ENCODE measurements around the gene PRKN. TPM values are rescaled to one million over a fixed set of nuclear protein-coding genes. Genes with fewer than 3 reads are reported as not detected.

PRKN gene
- total RNA-seq, 1 experiment from 2014 or later: 0.34 TPM

- no peak for TF ChIP-seq CTCF (IDR thresholded peaks at IDR 0.05; ENCODE audit: insufficient read depth in 1 of 2, low read depth in 1 of 2, low read length in 1 of 2, severe bottlenecking in 1 of 2, unreplicated experiment in 1 of 2)
- ChIA-PET POLR2A (no interaction called here), CTCF (interaction anchor here (0.7 kb wide), 1 partner anchor 21 kb away, joined by 5 read pairs; no protein-coding TSS in a partner anchor)
- no peak for DNase-seq
- Histone ChIP-seq H3K4me3 (ENCODE audit: low read depth, low read length) (no peak overlapping the region), H3K4me1 (peaks cover 17% of the 10 kb centered on the region), H3K9me3 (no peaks in the 10 kb centered on the region), H3K36me3 (ENCODE audit: control insufficient read depth, insufficient read depth, low read length) (no peaks in the 10 kb centered on the region), H3K27me3 (replicated peaks; ENCODE audit: control insufficient read depth, insufficient read depth, low read length) (no peaks in the 10 kb centered on the region)
- Mint-ChIP-seq H3K4me3 (ENCODE audit: unreplicated experiment) (no peak overlapping the region), H3K27ac (ENCODE audit: unreplicated experiment) (no peak overlapping the region), H3K4me1 (ENCODE audit: low read depth, unreplicated experiment) (peaks cover 11% of the 10 kb centered on the region), H3K27me3 (ENCODE audit: insufficient read depth, unreplicated experiment) (no peaks in the 10 kb centered on the region), H3K36me3 (ENCODE audit: insufficient read depth, unreplicated experiment) (peaks cover 10% of the 10 kb centered on the region), H3K9me3 (ENCODE audit: unreplicated experiment) (no peaks in the 10 kb centered on the region)
- intact Hi-C loops (cut with micrococcal nuclease; ENCODE audit: unreplicated experiment): no loop called here
- BruUV-seq (replicated peaks): no TSS peak
Observed at GRCh38 chr6:161437851-161438250, 1289.7 kb downstream of the PRKN start.

- POLR2A ChIA-PET: no interaction called here
- H3K27me3 Mint-ChIP-seq (ENCODE audit: insufficient read depth, unreplicated experiment): no peaks in the 10 kb centered on the region
- Histone ChIP-seq H3K9me3 (no peaks in the 10 kb centered on the region), H3K36me3 (ENCODE audit: control insufficient read depth, insufficient read depth, low read length) (no peaks in the 10 kb centered on the region), H3K4me1 (peaks cover 17% of the 10 kb centered on the region), H3K4me3 (ENCODE audit: low read depth, low read length) (no peak overlapping the region), H3K27me3 (replicated peaks; ENCODE audit: control insufficient read depth, insufficient read depth, low read length) (no peaks in the 10 kb centered on the region)
- intact Hi-C loops (cut with micrococcal nuclease; ENCODE audit: unreplicated experiment): no loop called here
- peaks cover 10% of the 10 kb centered on the region for H3K36me3 Mint-ChIP-seq (ENCODE audit: insufficient read depth, unreplicated experiment)
- no TSS peak for BruUV-seq (replicated peaks)
- no peak for DNase-seq
- CTCF ChIA-PET: interaction anchor here (1.1 to 1.3 kb wide), 2 partner anchors 18 kb away, joined by 3 read pairs; no protein-coding TSS in a partner anchor
- TF ChIP-seq CTCF (IDR thresholded peaks at IDR 0.05; ENCODE audit: insufficient read depth in 1 of 2, low read depth in 1 of 2, low read length in 1 of 2, severe bottlenecking in 1 of 2, unreplicated experiment in 1 of 2): no peak
- no peaks in the 10 kb centered on the region for H3K9me3 Mint-ChIP-seq (ENCODE audit: unreplicated experiment)
- H3K4me1 Mint-ChIP-seq (ENCODE audit: low read depth, unreplicated experiment): peaks cover 11% of the 10 kb centered on the region
- no peak overlapping the region for H3K4me3 Mint-ChIP-seq (ENCODE audit: unreplicated experiment)
- H3K27ac Mint-ChIP-seq (ENCODE audit: unreplicated experiment): no peak overlapping the region
Observed at GRCh38 chr6:161436106-161436876, 1291.3 kb downstream of the PRKN start.

- CTCF ChIA-PET: interaction anchor here (1.1 kb wide), 1 partner anchor 17 kb away, joined by 3 read pairs; no protein-coding TSS in a partner anchor
- no TSS peak for BruUV-seq (replicated peaks)
Observed at GRCh38 chr6:161435748-161436070, 1291.9 kb downstream of the PRKN start.

More at GRCh38 chr6:161435748-161436070, 1291.9 kb downstream of the PRKN start:
- H3K36me3 ChIP-seq (ENCODE audit: control insufficient read depth, insufficient read depth, low read length): no peaks in the 10 kb centered on the region
- H3K36me3 Mint-ChIP-seq (ENCODE audit: insufficient read depth, unreplicated experiment): peaks cover 6% of the 10 kb centered on the region
- no peaks in the 10 kb centered on the region for H3K27me3 ChIP-seq (replicated peaks; ENCODE audit: control insufficient read depth, insufficient read depth, low read length)
- intact Hi-C loops (cut with micrococcal nuclease; ENCODE audit: unreplicated experiment): loop anchor here (1.0 to 2.0 kb wide), 2 partner anchors 17 to 63 kb away; no protein-coding TSS in a partner anchor
- no peaks in the 10 kb centered on the region for H3K27me3 Mint-ChIP-seq (ENCODE audit: insufficient read depth, unreplicated experiment)
- no peaks in the 10 kb centered on the region for H3K9me3 Mint-ChIP-seq (ENCODE audit: unreplicated experiment)
- H3K9me3 ChIP-seq: no peaks in the 10 kb centered on the region
- peaks cover 17% of the 10 kb centered on the region for H3K4me1 ChIP-seq
- POLR2A ChIA-PET: interaction anchor here (0.6 kb wide), 1 partner anchor 313 kb away, joined by 3 read pairs; no protein-coding TSS in a partner anchor
- H3K27ac Mint-ChIP-seq (ENCODE audit: unreplicated experiment): no peak overlapping the region
- DNase-seq: no peak
- no peak for TF ChIP-seq CTCF (IDR thresholded peaks at IDR 0.05; ENCODE audit: insufficient read depth in 1 of 2, low read depth in 1 of 2, low read length in 1 of 2, severe bottlenecking in 1 of 2, unreplicated experiment in 1 of 2)
- peak overlapping the region; percentile 71 for H3K4me3 Mint-ChIP-seq (ENCODE audit: unreplicated experiment)
- peaks cover 11% of the 10 kb centered on the region for H3K4me1 Mint-ChIP-seq (ENCODE audit: low read depth, unreplicated experiment)
- H3K4me3 ChIP-seq (ENCODE audit: low read depth, low read length): no peak overlapping the region
